Neural crest cell (in vitro differentiated cells): ENCODE results near the gene APBB2. TPM values are rescaled to one million over a fixed set of nuclear protein-coding genes. Genes with fewer than 3 reads are reported as not detected.

Experiments
- DNase-seq: peaks from one replicate; pipeline ENCODE4 v3.0.0; 2021; ENCODE audit warnings: low read depth, mixed read lengths, low spot score
- H3K27ac Mint-ChIP-seq: one replicate; pipeline ENCODE4 v1.8.0; 2021; ENCODE audit warnings: mild to moderate bottlenecking, mixed read lengths; ENCODE audit not compliant: unreplicated experiment
- H3K27me3 Mint-ChIP-seq: 2 replicates; pipeline ENCODE4 v1.8.0; 2021; ENCODE audit warnings: low read depth, mild to moderate bottlenecking, mixed read lengths
- H3K36me3 Mint-ChIP-seq: 2 replicates; pipeline ENCODE4 v1.8.0; 2021; ENCODE audit warnings: low read depth, mild to moderate bottlenecking, mixed read lengths
- H3K4me1 Mint-ChIP-seq: 2 replicates; pipeline ENCODE4 v1.8.0; 2021; ENCODE audit warnings: mixed read lengths
- H3K4me3 Mint-ChIP-seq: one replicate; pipeline ENCODE4 v1.8.0; 2021; ENCODE audit warnings: mild to moderate bottlenecking, mixed read lengths
- H3K9me3 Mint-ChIP-seq: 2 replicates; pipeline ENCODE4 v1.8.0; 2021; ENCODE audit warnings: mixed read lengths
- total RNA-seq: library from RNA; stranded (reverse); gene quantifications from 2 replicates; pipeline ENCODE4 v1.2.1, GENCODE V29; 2021
- TF ChIP-seq, protein P1 (sequence below): fragments of 200-600 bp; sonication (generic); conservative IDR thresholded peaks from 2 replicates; pipeline ENCODE4 v1.5.0; 2021; ENCODE audit warnings: antibody characterized with exemption, mild to moderate bottlenecking

The APBB2 gene
- total RNA-seq, 1 donor from 2014 or later = 68.5 TPM

DNA sequence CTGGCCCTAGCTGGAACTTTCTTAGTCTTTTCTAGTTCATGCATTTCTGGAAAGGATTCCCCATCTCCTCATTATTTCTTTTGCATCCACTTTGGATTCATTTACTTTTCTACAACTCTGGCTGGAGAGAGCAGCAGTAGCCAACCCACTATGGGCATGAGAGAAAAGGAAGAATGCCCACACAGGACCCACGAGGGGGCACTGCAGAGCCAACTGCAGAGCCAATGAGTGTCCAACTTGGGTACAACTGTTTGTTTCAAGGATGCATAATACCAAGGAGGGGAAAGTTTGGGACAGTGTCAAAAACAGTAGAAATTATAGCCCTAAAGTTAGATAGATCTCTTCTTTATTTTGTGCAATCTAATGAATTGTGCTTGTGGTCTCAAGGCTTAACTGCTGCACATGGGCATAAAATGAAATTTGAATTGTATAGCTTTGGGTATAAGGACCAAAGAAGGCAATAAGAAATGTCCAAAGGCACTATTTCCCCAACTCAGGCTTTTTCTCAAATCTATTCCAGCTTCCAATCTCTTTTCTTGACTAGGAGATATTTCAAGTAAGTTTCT, 233.9 kb downstream of the APBB2 start:
- H3K27me3 Mint-ChIP-seq = no peaks in the 10 kb centered on the region
- H3K4me1 Mint-ChIP-seq = peaks cover 4% of the 10 kb centered on the region
- no peaks in the 10 kb centered on the region for H3K36me3 Mint-ChIP-seq
- H3K9me3 Mint-ChIP-seq = no peaks in the 10 kb centered on the region
- H3K27ac Mint-ChIP-seq = no peak overlapping the region
- DNase-seq = no peak
- no peak overlapping the region for H3K4me3 Mint-ChIP-seq
- TF ChIP-seq, protein P1, sequence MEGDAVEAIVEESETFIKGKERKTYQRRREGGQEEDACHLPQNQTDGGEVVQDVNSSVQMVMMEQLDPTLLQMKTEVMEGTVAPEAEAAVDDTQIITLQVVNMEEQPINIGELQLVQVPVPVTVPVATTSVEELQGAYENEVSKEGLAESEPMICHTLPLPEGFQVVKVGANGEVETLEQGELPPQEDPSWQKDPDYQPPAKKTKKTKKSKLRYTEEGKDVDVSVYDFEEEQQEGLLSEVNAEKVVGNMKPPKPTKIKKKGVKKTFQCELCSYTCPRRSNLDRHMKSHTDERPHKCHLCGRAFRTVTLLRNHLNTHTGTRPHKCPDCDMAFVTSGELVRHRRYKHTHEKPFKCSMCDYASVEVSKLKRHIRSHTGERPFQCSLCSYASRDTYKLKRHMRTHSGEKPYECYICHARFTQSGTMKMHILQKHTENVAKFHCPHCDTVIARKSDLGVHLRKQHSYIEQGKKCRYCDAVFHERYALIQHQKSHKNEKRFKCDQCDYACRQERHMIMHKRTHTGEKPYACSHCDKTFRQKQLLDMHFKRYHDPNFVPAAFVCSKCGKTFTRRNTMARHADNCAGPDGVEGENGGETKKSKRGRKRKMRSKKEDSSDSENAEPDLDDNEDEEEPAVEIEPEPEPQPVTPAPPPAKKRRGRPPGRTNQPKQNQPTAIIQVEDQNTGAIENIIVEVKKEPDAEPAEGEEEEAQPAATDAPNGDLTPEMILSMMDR = peak; percentile 47

DNA sequence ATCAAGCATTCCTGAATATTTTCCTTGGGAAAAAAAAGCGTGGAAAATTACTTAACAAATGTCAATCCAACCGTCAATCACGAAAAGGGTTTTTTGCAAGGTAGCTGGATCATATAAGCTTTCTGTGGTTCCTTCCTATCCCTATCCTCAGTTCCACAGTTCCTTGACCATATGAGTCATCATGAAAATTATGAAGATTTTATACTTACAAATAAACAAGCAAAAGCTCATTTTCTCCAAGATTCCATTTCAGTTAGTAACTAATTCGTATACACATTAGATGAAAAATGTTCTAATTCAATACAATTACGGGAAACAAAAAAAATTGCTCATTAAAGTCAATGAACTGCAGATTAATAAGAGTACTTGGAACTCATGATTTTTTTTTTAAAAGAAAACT, 235.8 kb downstream of the APBB2 start:
- no peaks in the 10 kb centered on the region for H3K9me3 Mint-ChIP-seq
- no peak overlapping the region for H3K4me3 Mint-ChIP-seq
- peaks cover 4% of the 10 kb centered on the region for H3K4me1 Mint-ChIP-seq
- no peaks in the 10 kb centered on the region for H3K36me3 Mint-ChIP-seq
- TF ChIP-seq, protein P1 = no peak
- H3K27me3 Mint-ChIP-seq = no peaks in the 10 kb centered on the region
- H3K27ac Mint-ChIP-seq = no peak overlapping the region
- no peak for DNase-seq

DNA sequence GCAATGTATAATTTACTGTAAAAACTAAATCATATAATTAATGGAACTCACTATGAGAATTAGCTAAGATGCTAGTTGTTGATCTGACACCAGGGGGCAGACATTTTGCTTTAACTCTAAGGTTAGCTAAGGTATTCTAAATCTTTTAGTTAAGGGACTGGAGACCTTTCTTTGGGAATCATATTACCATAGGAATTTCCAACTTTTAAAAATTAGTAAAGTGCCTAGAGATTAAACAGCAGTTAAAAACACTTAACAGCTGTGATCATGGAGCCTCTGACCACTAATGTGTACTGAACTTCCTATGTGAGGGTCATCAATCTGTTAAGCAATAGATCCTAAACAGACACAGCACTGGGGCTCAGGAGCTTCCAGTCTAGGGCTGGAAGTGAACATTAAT, 238.0 kb downstream of the APBB2 start:
- peaks cover 4% of the 10 kb centered on the region for H3K4me1 Mint-ChIP-seq
- H3K27ac Mint-ChIP-seq = no peak overlapping the region
- DNase-seq = peak; percentile 28
- H3K4me3 Mint-ChIP-seq = no peak overlapping the region
- TF ChIP-seq, protein P1 = peak; percentile 86
- H3K27me3 Mint-ChIP-seq = no peaks in the 10 kb centered on the region
- no peaks in the 10 kb centered on the region for H3K9me3 Mint-ChIP-seq
- no peaks in the 10 kb centered on the region for H3K36me3 Mint-ChIP-seq

DNA sequence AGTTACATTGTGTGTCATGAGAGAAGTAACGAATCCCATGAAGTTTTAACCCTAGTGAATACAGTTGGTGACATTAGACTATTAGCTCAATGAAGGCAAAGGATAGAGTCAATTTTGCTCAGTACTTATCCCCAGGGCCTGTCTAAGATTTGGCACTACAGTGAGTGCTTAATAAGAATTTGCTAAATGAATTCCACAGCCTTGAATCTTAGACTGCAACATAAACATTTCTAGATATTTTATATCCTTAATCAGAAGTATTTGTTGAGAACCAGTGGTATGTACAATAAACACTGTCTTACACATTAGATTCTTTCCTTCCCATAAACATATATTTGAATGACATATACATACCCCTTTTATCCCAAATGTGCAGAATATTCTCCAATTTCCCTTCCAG, 241.6 kb downstream of the APBB2 start:
- no peak overlapping the region for H3K27ac Mint-ChIP-seq
- TF ChIP-seq, protein P1 = no peak
- no peak overlapping the region for H3K4me3 Mint-ChIP-seq
- no peaks in the 10 kb centered on the region for H3K27me3 Mint-ChIP-seq
- H3K4me1 Mint-ChIP-seq = peaks cover 22% of the 10 kb centered on the region
- H3K36me3 Mint-ChIP-seq = no peaks in the 10 kb centered on the region
- no peak for DNase-seq
- no peaks in the 10 kb centered on the region for H3K9me3 Mint-ChIP-seq

DNA sequence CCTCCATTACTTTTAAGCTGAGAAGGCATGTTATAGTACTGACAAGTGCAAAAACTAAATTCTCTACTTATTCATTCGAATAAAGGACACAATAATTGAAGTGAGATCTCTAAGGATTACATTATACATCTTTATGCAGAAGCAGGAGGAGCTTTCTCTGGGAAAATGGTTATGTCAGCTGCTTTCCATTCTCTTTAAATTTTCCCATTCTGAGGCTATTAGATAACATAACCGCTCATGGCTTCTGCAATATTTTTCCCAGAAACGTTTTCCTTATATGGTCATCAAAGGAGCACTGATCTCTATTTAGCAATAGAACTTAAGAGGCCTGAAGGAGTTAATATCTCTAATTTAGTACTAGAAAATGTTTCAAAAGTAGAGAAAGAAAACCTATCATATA, 243.0 kb downstream of the APBB2 start:
- DNase-seq = no peak
- Mint-ChIP-seq H3K36me3 (no peaks in the 10 kb centered on the region), H3K4me3 (no peak overlapping the region), H3K27ac (no peak overlapping the region), H3K4me1 (peaks cover 21% of the 10 kb centered on the region), H3K9me3 (no peaks in the 10 kb centered on the region), H3K27me3 (no peaks in the 10 kb centered on the region)
- TF ChIP-seq, protein P1 = no peak

DNA sequence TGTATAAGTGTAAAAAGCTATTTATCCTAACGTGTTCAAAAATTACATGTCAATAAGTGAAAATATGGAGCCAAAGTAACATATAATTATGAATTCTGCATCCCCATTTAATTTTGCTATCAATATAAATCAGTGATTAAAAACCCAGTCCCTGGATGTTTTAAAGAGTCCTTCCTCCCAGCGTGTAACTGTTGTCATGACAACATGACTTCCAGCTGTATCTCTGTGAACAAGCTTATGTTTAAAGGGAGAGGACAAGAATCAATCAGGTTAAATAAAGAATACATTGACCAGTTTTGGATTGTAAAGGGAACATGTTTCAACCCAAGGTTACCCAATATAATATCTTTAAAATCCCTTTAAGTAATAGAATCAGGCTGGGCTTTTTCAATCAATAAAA, 244.8 kb downstream of the APBB2 start:
- no peak for DNase-seq
- TF ChIP-seq, protein P1 = no peak
- Mint-ChIP-seq H3K9me3 (no peaks in the 10 kb centered on the region), H3K27me3 (no peaks in the 10 kb centered on the region), H3K4me1 (peaks cover 18% of the 10 kb centered on the region), H3K27ac (no peak overlapping the region), H3K36me3 (no peaks in the 10 kb centered on the region), H3K4me3 (no peak overlapping the region)
